ENCODE data around the gene LSAMP. TPM values are rescaled to one million over a fixed set of nuclear protein-coding genes. Genes with fewer than 3 reads are reported as not detected.
"Not testable (repeated sequence)": the region's sequence is repeated elsewhere in the genome, so short reads cannot be mapped to it uniquely, and the experiment has no call there.

Gene LSAMP
- polyA plus RNA-seq, 3 donors, result 11.2 to 14.7 (median 13.7) TPM

GRCh38 chr3:115831864-115832263, 613.4 kb downstream of the LSAMP start:
- no peak for DNase-seq (ENCODE audit: extremely low read depth in 1 of 11, low read depth in 9 of 11, low spot score in 4 of 11)

- no peak for DNase-seq (ENCODE audit: extremely low read depth in 1 of 11, low read depth in 9 of 11, low spot score in 4 of 11)
These were observed 614.4 kb downstream of the LSAMP start for GRCh38 chr3:115830764-115831395.

- no peak for DNase-seq (ENCODE audit: extremely low read depth in 1 of 11, low read depth in 9 of 11, low spot score in 4 of 11)
These were observed 616.9 kb downstream of the LSAMP start for GRCh38 chr3:115828401-115828800.

- no peak for DNase-seq (ENCODE audit: extremely low read depth in 1 of 11, low read depth in 9 of 11, low spot score in 4 of 11)
These were observed 617.8 kb downstream of the LSAMP start for GRCh38 chr3:115827495-115827894.

GRCh38 chr3:115825046-115825445, 620.2 kb downstream of the LSAMP start:
- DNase-seq (ENCODE audit: extremely low read depth in 1 of 11, low read depth in 9 of 11, low spot score in 4 of 11), result no peak

GRCh38 chr3:115823083-115823482, 622.2 kb downstream of the LSAMP start:
- DNase-seq (ENCODE audit: extremely low read depth in 1 of 11, low read depth in 9 of 11, low spot score in 4 of 11), result no peak

- no peak for DNase-seq (ENCODE audit: extremely low read depth in 1 of 11, low read depth in 9 of 11, low spot score in 4 of 11)
These were observed 622.7 kb downstream of the LSAMP start for GRCh38 chr3:115822579-115822978.

GRCh38 chr3:115819785-115820384, 625.4 kb downstream of the LSAMP start:
- peak; percentile 68 to 88 (median 76) for DNase-seq (ENCODE audit: extremely low read depth in 1 of 11, low read depth in 9 of 11, low spot score in 4 of 11)

- peak; percentile 35 to 82 (median 49) for DNase-seq (ENCODE audit: extremely low read depth in 1 of 11, low read depth in 9 of 11, low spot score in 4 of 11)
These were observed 630.4 kb downstream of the LSAMP start for GRCh38 chr3:115814778-115815380.

- no peak for DNase-seq (ENCODE audit: extremely low read depth in 1 of 11, low read depth in 9 of 11, low spot score in 4 of 11)
These were observed 631.3 kb downstream of the LSAMP start for GRCh38 chr3:115814006-115814405.

GRCh38 chr3:115808816-115809215, 636.5 kb downstream of the LSAMP start:
- DNase-seq (ENCODE audit: extremely low read depth in 1 of 11, low read depth in 9 of 11, low spot score in 4 of 11), result no peak

GRCh38 chr3:115808244-115808643, 637.0 kb downstream of the LSAMP start:
- DNase-seq (ENCODE audit: extremely low read depth in 1 of 11, low read depth in 9 of 11, low spot score in 4 of 11), result no peak

- DNase-seq (ENCODE audit: extremely low read depth in 1 of 11, low read depth in 9 of 11, low spot score in 4 of 11), result no peak
These were observed 638.8 kb downstream of the LSAMP start for GRCh38 chr3:115806501-115806900.

GRCh38 chr3:115805520-115805919, 639.8 kb downstream of the LSAMP start:
- DNase-seq (ENCODE audit: extremely low read depth in 1 of 11, low read depth in 9 of 11, low spot score in 4 of 11), result no peak

- DNase-seq (ENCODE audit: extremely low read depth in 1 of 11, low read depth in 9 of 11, low spot score in 4 of 11), result no peak
These were observed 640.6 kb downstream of the LSAMP start for GRCh38 chr3:115804713-115805119.

GRCh38 chr3:115804200-115804599, 641.1 kb downstream of the LSAMP start:
- no peak for DNase-seq (ENCODE audit: extremely low read depth in 1 of 11, low read depth in 9 of 11, low spot score in 4 of 11)

GRCh38 chr3:115803661-115804060, 641.6 kb downstream of the LSAMP start:
- DNase-seq (ENCODE audit: extremely low read depth in 1 of 11, low read depth in 9 of 11, low spot score in 4 of 11), result no peak

GRCh38 chr3:115800489-115801075, 644.7 kb downstream of the LSAMP start:
- DNase-seq (ENCODE audit: extremely low read depth in 1 of 11, low read depth in 9 of 11, low spot score in 4 of 11), result no peak

- DNase-seq (ENCODE audit: extremely low read depth in 1 of 11, low read depth in 9 of 11, low spot score in 4 of 11), result not testable (repeated sequence)
These were observed 645.2 kb downstream of the LSAMP start for GRCh38 chr3:115800065-115800464.
